Adrenal gland (tissue), 12 donors: ENCODE data around the gene HS3ST5. TPM values are rescaled to one million over a fixed set of nuclear protein-coding genes. Genes with fewer than 3 reads are reported as not detected.
"Not testable (repeated sequence)": the region's sequence is repeated elsewhere in the genome, so short reads cannot be mapped to it uniquely, and the experiment has no call there.

ENCODE experiments used
- DNase-seq, 7 donors: peaks; one replicate each; pipeline ENCODE4 v3.0.0-alpha.2; 2019 to 2020
- H3K27ac ChIP-seq, 5 donors: fragments of 200-600 bp; sonication (generic) in 4 of 5; 1 replicate in 3 of 5; 2 replicates in 2 of 5; pipeline versions ENCODE4 v1.5.1 to v1.8.0; 2016 to 2020; ENCODE audit warnings: mild to moderate bottlenecking in 1 of 5
- H3K27me3 ChIP-seq: fragments of 200-600 bp; 2 replicates; pipeline ENCODE4 v1.8.0; 2021
- H3K36me3 ChIP-seq, 2 donors: fragments of 200-600 bp; replicated peaks in 1 of 2; 1 replicate in 1 of 2; 2 replicates in 1 of 2; pipeline versions ENCODE4 v1.5.1 to v1.8.0; 2018 to 2022
- H3K4me1 ChIP-seq, 2 donors: fragments of 200-600 bp; replicated peaks in 1 of 2; 1 replicate in 1 of 2; 2 replicates in 1 of 2; pipeline versions ENCODE4 v1.5.1 to v1.8.0; 2018 to 2021
- H3K4me3 ChIP-seq, 4 donors: fragments of 200-600 bp; sonication (generic) in 3 of 4; one replicate each; pipeline ENCODE4 v1.5.1; 2016 to 2018
- H3K9me3 ChIP-seq, 3 donors: fragments of 200-600 bp; sonication (generic) in 1 of 3; replicated peaks in 1 of 3; 1 replicate in 2 of 3; 2 replicates in 1 of 3; pipeline versions ENCODE4 v1.5.1 to v1.8.0; 2016 to 2021
- POLR2A ChIP-seq, 2 donors: fragments of 450-650 bp; IDR thresholded peaks; one replicate each; pipeline ENCODE4 v1.6.1; 2017; ENCODE audit warnings: antibody characterized with exemption in 2 of 2, mild to moderate bottlenecking in 2 of 2, moderate library complexity in 1 of 2
- WGBS, 4 donors: extraction: QIAGEN DNeasy Blood & Tissue Kit in 2 of 4; methylation state at CpG; one replicate each; pipeline versions ENCODE4 v1.1.5 to v1.1.7; 2013 to 2017; 5-methylcytosine and 5-hydroxymethylcytosine counted together
- intact Hi-C, 2 donors: fragments of 100-400 bp; cut with DNase I; formaldehyde crosslinking; loops; one replicate each; pipeline versions ENCODE4 v1.14.1 to v1.15.0; 2022 to 2023
- polyA plus RNA-seq, 3 donors: library from polyadenylated mRNA; stranded (reverse); fragments of 200-250 nt in 2 of 3; fragments of 350-450 nt in 1 of 3; fragmentation: Illumina TruSeq in 1 of 3; extraction: RNeasy Lipid Tissue Mini Kit (QIAGEN cat#74804) in 1 of 3; gene quantifications; one replicate each; pipeline ENCODE4 v1.2.3, GENCODE V29; 2013 to 2014
- total RNA-seq, 9 donors: library from RNA; depleted of rRNA in 4 of 9; stranded (reverse); fragments of >200 nt in 4 of 9; fragments of 120-200 nt in 1 of 9; fragmentation: NEBNext Ultra II Directional in 1 of 9; extraction: Animal tissue kit (Norgen Biotek cat#: 25700) in 1 of 9; gene quantifications; one replicate each; pipeline versions ENCODE4 v1.1.0 to v1.2.4, GENCODE V29; 2013 to 2023
- TF ChIP-seq, protein P1 (sequence below), 6 experiments: fragments of 450-650 bp in 4 of 6; fragments of 200-600 bp in 2 of 6; sonication (generic) in 1 of 6; IDR thresholded peaks; 1 replicate in 5 of 6; 2 replicates in 1 of 6; pipeline versions ENCODE4 v1.5.1 to v1.8.0; 2016 to 2021; ENCODE audit warnings: antibody characterized with exemption in 6 of 6, mild to moderate bottlenecking in 2 of 6, moderate library complexity in 1 of 6
- donor health status: healthy with polysubstance abuse.
- donor health status: Bipolar disorder and iron deficiency.
- donor health status: DM: yes; HTN: yes; CAD: no.
- donor health status: DM: no; HTN: no; CAD: no.
- donor health status: DM: no; HTN: no; CAD: no.
- donor health status: DM: yes; HTN: yes; CAD: no.

HS3ST5 gene
- total and polyA plus RNA-seq, 12 donors: 0.04 to 0.78 (median 0.24) TPM; not detected in 5

DNA sequence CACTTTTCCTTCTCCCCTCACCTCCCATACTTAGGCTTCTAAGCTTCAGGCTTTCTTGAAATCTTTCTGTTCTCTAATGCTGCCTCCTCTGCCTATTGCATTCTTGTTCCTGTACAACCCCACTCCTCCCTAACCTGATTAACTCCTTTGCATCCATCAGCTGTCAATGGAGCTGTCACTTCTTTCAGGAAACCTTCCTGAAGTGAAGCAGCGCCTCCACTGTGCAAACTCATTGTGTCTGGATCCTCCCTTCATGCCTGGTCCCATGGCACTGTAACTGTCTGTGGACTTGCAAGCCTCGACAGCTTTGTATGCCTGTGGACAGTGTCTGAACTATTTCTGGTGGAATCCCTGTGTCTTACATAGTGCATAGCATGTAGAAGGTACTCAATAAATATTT, 185.0 kb downstream of the HS3ST5 start:
- Histone ChIP-seq H3K27me3 (no peaks in the 10 kb centered on the region), H3K27ac (no peak overlapping the region), H3K4me1 (no peaks in the 10 kb centered on the region), H3K36me3 (no peaks in the 10 kb centered on the region), H3K4me3 (no peak overlapping the region), H3K9me3 (no peaks in the 10 kb centered on the region)
- WGBS, 4 donors: 71 to 76% (median 74%) methylated on average over 2 of the region's 2 CpGs
- TF ChIP-seq, protein P1, sequence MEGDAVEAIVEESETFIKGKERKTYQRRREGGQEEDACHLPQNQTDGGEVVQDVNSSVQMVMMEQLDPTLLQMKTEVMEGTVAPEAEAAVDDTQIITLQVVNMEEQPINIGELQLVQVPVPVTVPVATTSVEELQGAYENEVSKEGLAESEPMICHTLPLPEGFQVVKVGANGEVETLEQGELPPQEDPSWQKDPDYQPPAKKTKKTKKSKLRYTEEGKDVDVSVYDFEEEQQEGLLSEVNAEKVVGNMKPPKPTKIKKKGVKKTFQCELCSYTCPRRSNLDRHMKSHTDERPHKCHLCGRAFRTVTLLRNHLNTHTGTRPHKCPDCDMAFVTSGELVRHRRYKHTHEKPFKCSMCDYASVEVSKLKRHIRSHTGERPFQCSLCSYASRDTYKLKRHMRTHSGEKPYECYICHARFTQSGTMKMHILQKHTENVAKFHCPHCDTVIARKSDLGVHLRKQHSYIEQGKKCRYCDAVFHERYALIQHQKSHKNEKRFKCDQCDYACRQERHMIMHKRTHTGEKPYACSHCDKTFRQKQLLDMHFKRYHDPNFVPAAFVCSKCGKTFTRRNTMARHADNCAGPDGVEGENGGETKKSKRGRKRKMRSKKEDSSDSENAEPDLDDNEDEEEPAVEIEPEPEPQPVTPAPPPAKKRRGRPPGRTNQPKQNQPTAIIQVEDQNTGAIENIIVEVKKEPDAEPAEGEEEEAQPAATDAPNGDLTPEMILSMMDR (IDR thresholded peaks at IDR 0.05): no peak
- TF ChIP-seq POLR2A (IDR thresholded peaks at IDR 0.05): no peak
- DNase-seq: no peak
- intact Hi-C loops: no loop called here

DNA sequence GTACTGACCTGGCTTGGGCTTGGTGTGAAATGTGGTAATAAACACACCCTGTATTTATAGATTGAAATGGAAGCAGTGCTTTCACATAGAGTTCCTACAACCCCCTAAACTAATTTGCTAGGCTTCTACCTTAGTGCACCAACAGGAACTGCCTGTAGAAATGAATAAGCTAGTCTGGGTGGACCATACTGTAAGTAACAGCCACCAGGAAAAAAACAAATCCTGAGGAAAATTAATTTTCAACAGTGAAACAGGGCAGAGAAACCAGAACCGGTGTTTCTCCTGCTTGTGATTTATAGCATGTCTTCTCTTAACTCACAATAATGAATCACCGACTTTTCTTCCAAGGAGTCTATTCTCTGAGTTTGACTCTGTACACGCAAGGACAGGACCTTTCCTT, 187.1 kb downstream of the HS3ST5 start:
- DNase-seq: no peak
- no peaks in the 10 kb centered on the region for H3K9me3 ChIP-seq
- intact Hi-C loops: no loop called here
- 28 to 54% (median 37%) methylated on average over 3 of the region's 3 CpGs for WGBS, 4 donors
- no peaks in the 10 kb centered on the region for H3K4me1 ChIP-seq
- no peak for TF ChIP-seq POLR2A (IDR thresholded peaks at IDR 0.05)
- TF ChIP-seq, protein P1 (IDR thresholded peaks at IDR 0.05): no peak
- H3K27me3 ChIP-seq: no peaks in the 10 kb centered on the region
- H3K27ac ChIP-seq: no peak overlapping the region
- H3K4me3 ChIP-seq: no peak overlapping the region
- no peaks in the 10 kb centered on the region for H3K36me3 ChIP-seq

DNA sequence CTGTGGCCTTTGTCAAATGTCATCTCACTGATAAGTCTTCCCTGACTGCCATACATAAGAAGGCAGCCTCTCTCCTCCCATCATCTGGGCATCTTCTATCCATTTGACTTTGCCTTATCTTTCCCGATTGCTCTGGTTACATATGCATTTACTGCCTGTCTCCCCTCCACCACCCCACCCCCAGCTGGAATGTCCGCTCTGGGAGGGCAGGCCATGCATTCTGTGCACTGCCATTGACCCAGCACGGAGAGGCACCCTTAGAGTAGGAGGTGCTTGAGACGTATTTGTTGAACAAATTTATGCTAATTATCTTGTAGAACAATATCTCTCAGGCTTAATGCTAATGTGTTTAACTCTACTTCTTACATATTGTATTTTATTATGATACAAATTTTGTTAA, 188.0 kb downstream of the HS3ST5 start:
- H3K4me1 ChIP-seq: no peaks in the 10 kb centered on the region
- TF ChIP-seq POLR2A (IDR thresholded peaks at IDR 0.05): no peak
- WGBS, 4 donors: 75 to 86% (median 79%) methylated on average over 4 of the region's 4 CpGs

DNA sequence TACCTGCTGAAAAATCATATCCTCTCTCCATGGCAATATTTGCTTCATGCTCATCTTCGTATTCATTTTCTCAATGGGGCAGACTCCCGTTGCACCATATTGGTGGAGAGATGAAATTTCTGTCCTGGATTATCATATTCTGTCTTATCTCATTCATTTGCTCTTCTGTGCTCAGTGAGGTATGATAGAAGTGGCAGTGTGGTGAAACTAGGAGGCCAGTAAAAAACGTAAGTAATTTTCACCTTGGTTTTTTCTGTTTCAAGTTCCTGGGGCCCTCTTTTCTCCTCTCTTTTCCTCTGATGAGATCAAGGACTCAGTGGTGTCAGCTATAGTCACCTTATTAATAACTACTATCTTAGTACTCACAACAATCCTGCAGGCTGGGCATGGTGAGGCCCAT, 189.4 kb downstream of the HS3ST5 start:
- intact Hi-C loops: no loop called here
- TF ChIP-seq, protein P1 (IDR thresholded peaks at IDR 0.05): no peak
- TF ChIP-seq POLR2A (IDR thresholded peaks at IDR 0.05): no peak
- no peaks in the 10 kb centered on the region for H3K36me3 ChIP-seq
- WGBS, 4 donors: 73 to 89% (median 76%) methylated on average over 3 of the region's 3 CpGs
- no peak overlapping the region for H3K4me3 ChIP-seq
- no peaks in the 10 kb centered on the region for H3K9me3 ChIP-seq
- H3K4me1 ChIP-seq: no peaks in the 10 kb centered on the region
- no peaks in the 10 kb centered on the region for H3K27me3 ChIP-seq
- no peak overlapping the region for H3K27ac ChIP-seq
- no peak for DNase-seq

More for the DNA sequence above, 188.0 kb downstream of the HS3ST5 start:
- Histone ChIP-seq H3K36me3 (no peaks in the 10 kb centered on the region), H3K4me3 (no peak overlapping the region), H3K27me3 (no peaks in the 10 kb centered on the region), H3K9me3 (no peaks in the 10 kb centered on the region), H3K27ac (no peak overlapping the region)
- intact Hi-C loops: no loop called here
- DNase-seq: no peak

DNA sequence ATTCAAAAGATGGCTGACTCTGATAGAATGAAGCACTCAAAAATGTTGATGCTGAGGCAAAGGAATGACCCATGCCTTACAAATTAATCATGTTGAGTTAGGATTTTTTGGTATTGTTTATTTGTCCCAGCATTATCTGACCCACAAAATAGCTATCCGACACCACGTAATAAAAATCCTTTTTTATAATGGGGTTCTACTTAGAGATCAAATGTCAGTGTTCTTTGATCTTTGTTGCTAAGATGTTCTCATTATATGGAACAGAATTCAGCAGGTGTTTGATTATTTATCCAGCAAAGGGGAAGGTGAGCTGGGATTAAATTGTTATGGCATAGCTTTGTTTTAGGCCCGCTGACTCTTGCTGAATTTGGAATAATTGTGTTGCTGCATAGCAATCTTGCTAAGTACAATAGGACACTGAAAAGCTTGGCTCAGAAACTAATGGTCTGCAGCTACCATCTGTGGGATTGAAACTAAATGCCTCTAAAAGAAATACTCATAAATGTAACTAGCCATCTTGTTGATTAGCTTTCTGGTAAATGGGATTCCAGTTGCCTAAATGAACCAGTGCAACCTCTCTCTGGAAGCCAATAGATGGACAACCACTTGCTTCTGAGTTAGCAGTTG, 191.6 kb downstream of the HS3ST5 start:
- Histone ChIP-seq H3K36me3 (no peaks in the 10 kb centered on the region), H3K4me3 (no peak overlapping the region), H3K27me3 (no peaks in the 10 kb centered on the region), H3K9me3 (no peaks in the 10 kb centered on the region), H3K4me1 (no peaks in the 10 kb centered on the region), H3K27ac (no peak overlapping the region)
- no peak for DNase-seq
- whole genome bisulfite sequencing, 4 donors: 76 to 92% (median 85%) methylated on average over 3 of the region's 3 CpGs
- intact Hi-C loops: no loop called here
- TF ChIP-seq, protein P1 (IDR thresholded peaks at IDR 0.05): no peak
- TF ChIP-seq POLR2A (IDR thresholded peaks at IDR 0.05): no peak

DNA sequence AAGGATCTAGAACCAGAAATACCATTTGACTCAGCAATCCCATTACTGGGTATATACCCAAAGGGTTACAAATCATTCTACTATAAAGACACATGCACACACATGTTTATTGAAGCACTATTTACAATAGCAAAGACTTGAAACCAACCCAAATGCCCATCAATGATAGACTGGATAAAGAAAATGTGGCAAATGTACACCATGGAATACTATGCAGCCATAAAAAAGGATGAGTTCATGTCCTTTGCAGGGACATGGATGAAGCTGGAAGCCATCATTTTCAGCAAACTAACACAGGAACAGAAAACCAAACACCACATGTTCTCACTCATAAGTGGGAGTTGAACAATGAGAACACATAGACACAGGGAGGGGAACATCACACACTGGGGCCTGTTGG, 193.6 kb downstream of the HS3ST5 start:
- H3K4me3 ChIP-seq, H3K27me3 ChIP-seq, intact Hi-C loops: not testable (repeated sequence)

More for the DNA sequence above, 193.6 kb downstream of the HS3ST5 start:
- DNase-seq, H3K36me3 ChIP-seq, H3K27ac ChIP-seq, H3K9me3 ChIP-seq, H3K4me1 ChIP-seq: not testable (repeated sequence)
